Measurements from ENCODE around the gene EXOC4.

EXOC4 gene

GRCh38 chr7:133497061-133497460 is 244.2 kb downstream of the EXOC4 start:
- no peak for DNase-seq (ENCODE audit: low read depth in 2 of 2)
- no peak for TF ChIP-seq CTCF (IDR thresholded peaks at IDR 0.05; ENCODE audit: low read depth, low read length)
- H3K4me3 ChIP-seq (replicated peaks in 1 of 2; ENCODE audit: low read depth in 2 of 2, low read length in 2 of 2): no peak overlapping the region

DNA sequence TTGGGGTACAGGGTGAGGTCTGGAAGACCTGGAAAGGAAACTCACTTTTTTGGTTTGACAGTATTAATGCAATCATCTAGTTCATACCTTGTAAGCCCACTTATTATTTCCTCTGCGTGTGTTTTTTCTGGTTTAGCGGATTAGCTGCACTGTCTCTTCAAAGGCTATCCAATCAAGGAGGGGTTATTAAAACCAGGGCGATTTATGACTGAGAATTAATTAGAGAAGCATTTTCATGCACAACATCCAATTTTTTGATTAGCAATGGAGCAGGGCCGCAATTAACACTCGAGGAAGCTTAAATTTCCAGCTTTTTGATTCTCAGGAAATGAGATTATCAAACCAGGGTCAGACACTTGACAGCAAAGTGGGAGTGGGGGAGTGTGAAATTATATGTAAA is 248.9 kb downstream of the EXOC4 start:
- DNase-seq (ENCODE audit: low read depth in 2 of 2): no peak
- TF ChIP-seq CTCF (IDR thresholded peaks at IDR 0.05; ENCODE audit: low read depth, low read length): no peak
- no peak overlapping the region for H3K4me3 ChIP-seq (replicated peaks in 1 of 2; ENCODE audit: low read depth in 2 of 2, low read length in 2 of 2)

DNA sequence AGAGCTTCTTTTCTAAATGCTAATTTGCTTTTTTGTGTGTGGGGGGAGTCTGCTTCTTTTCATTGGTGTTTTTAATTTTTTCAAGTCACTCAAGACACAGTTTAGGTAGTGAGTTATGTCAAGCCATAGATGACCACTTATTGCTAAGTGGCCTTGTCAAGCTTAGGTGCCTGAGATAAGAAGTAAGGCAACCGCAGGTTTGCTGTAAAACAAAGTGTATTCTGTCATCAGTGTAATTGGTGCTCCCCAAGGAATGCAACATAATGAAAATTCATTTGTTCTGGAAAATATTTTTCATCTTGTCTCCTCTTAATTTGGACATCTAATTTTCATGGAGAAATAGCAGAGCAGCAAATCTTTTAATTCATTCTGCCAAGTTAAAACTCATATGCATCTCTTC is 249.6 kb downstream of the EXOC4 start:
- no peak for DNase-seq (ENCODE audit: low read depth in 2 of 2)
- no peak overlapping the region for H3K4me3 ChIP-seq (replicated peaks in 1 of 2; ENCODE audit: low read depth in 2 of 2, low read length in 2 of 2)

GRCh38 chr7:133502972-133503371 is 250.1 kb downstream of the EXOC4 start:
- no peak for DNase-seq (ENCODE audit: low read depth in 2 of 2)
- H3K4me3 ChIP-seq (replicated peaks in 1 of 2; ENCODE audit: low read depth in 2 of 2, low read length in 2 of 2): no peak overlapping the region
- no peak for TF ChIP-seq CTCF (IDR thresholded peaks at IDR 0.05; ENCODE audit: low read depth, low read length)

More for the DNA sequence above, 249.6 kb downstream of the EXOC4 start:
- TF ChIP-seq CTCF (IDR thresholded peaks at IDR 0.05; ENCODE audit: low read depth, low read length): no peak

DNA sequence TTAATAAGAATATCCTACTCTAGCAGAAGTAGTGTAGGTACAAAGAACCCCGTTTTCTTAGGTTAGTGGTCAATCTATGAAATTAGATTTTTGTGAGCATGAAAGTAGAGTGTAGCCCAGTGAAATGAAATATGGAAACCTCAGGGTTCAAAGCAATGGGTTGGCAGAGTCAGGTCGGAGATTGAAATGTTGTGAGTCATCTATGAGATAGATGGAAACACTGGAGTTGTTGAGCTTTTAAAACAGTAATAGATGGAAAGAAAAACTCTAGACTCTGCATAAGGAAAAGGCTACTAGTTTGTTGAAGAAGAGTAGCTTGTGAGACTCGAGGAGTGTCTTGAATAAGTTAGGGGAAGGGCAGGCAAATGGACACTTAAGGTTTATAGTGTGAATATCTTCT is 251.9 kb downstream of the EXOC4 start:
- DNase-seq (ENCODE audit: low read depth in 2 of 2): peak in 1 of 2 donors; percentile 31
- TF ChIP-seq CTCF (IDR thresholded peaks at IDR 0.05; ENCODE audit: low read depth, low read length): no peak
- no peak overlapping the region for H3K4me3 ChIP-seq (replicated peaks in 1 of 2; ENCODE audit: low read depth in 2 of 2, low read length in 2 of 2)

DNA sequence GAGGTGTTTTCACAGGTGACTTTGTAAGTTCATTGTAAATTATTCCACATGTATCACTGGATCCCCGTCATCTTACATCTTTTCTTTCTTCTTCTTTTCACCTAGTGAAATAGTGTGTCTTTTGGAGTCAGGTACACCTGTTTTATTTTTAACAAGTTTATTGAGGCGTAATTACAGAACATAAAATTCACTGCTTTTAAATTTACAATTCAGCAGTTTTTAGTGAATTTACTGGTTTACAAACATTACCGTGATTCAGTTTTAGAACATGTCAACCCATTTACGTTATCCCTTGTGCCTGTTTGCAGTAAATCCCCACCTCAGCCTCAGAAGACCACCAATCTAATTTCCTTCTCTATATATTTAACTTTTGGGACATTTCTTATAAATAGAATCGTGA is 256.9 kb downstream of the EXOC4 start:
- no peak for TF ChIP-seq CTCF (IDR thresholded peaks at IDR 0.05; ENCODE audit: low read depth, low read length)
- H3K4me3 ChIP-seq (replicated peaks in 1 of 2; ENCODE audit: low read depth in 2 of 2, low read length in 2 of 2): no peak overlapping the region
- DNase-seq (ENCODE audit: low read depth in 2 of 2): no peak

DNA sequence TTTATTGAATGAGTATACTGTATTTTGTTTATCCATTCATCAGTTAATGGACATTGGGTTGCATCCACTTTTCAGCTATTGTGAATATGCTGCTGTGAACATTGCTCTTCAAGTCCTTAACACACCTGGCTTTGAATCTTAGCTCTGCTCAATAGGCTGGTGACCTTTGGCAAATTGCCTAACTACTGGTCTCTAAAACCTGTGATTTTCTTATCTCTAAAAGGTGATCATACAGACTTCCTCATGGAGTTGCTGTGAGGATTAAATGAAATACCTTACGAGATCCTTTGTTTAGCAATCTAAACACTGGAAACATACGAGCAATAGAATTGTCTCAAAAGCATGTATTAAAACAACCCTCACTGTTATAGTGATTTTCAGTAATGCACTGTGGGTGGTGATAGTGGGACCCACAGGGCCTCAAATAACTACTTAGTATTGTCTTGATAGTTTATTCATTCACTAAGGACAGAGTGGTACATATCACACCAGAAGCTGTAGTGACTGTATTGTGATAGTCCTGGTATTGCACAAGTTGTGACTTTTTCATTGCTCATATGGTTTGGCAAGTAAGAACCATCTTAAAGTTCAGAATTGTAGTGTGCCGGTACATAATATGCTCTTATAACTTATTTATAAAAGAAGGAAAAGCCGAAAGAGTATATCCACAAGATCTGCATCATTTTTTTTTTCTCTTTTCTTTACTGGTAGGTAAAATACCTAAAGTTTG is 257.6 kb downstream of the EXOC4 start:
- peak; percentile 14 to 77 for DNase-seq (ENCODE audit: low read depth in 2 of 2)

More for the DNA sequence above, 257.6 kb downstream of the EXOC4 start:
- no peak overlapping the region for H3K4me3 ChIP-seq (replicated peaks in 1 of 2; ENCODE audit: low read depth in 2 of 2, low read length in 2 of 2)
- no peak for TF ChIP-seq CTCF (IDR thresholded peaks at IDR 0.05; ENCODE audit: low read depth, low read length)

Measured in cardiac fibroblast (primary cell).